ENCODE data around the gene ZNF687. TPM values are rescaled to one million over a fixed set of nuclear protein-coding genes. Genes with fewer than 3 reads are reported as not detected.

The ZNF687 gene
- polyA plus RNA-seq, 1 donor (not counting 4 experiments of a cell fraction or from before 2014, with no cell fraction given): 7.3 TPM

GRCh38 chr1:151324390-151324930 is 42.4 kb downstream of the ZNF687 start:
- H3K4me2 ChIP-seq (ENCODE audit: control insufficient read depth, extremely low read depth, insufficient read depth, low read depth, low read length): no peak overlapping the region
- H3K4me3 ChIP-seq (ENCODE audit: control insufficient read depth in 2 of 3, extremely low read depth in 1 of 3, insufficient read depth in 2 of 3, low read depth in 1 of 3, low read length in 3 of 3): no peak overlapping the region
- peaks cover 22% of the 10 kb centered on the region for H3K4me1 ChIP-seq (ENCODE audit: control insufficient read depth, extremely low read depth, insufficient read depth, low read length)
- H4K20me1 ChIP-seq (ENCODE audit: control insufficient read depth, extremely low read depth, insufficient read depth, low read length): no peaks in the 10 kb centered on the region
- no peak for TF ChIP-seq EZH2 (IDR thresholded peaks at IDR 0.05; ENCODE audit: low read length)
- TF ChIP-seq CTCF (optimal IDR thresholded peaks at IDR 0.05 in 1 of 3, IDR thresholded peaks at IDR 0.05 in 1 of 3, conservative IDR thresholded peaks at IDR 0.05 in 1 of 3; ENCODE audit: extremely low read depth in 1 of 3, insufficient read depth in 2 of 3, low read length in 3 of 3): no peak
- peaks cover 30% of the 10 kb centered on the region for H3K79me2 ChIP-seq (ENCODE audit: control insufficient read depth, insufficient read depth, low read length)
- H2AFZ ChIP-seq (ENCODE audit: control insufficient read depth, low read length): no peak overlapping the region
- no peak for FAIRE-seq
- no peak overlapping the region for H3K27ac ChIP-seq (ENCODE audit: control insufficient read depth, insufficient read depth, low read length)
- H3K9me1 ChIP-seq (ENCODE audit: control insufficient read depth, extremely low read depth, insufficient read depth, low read length): no peaks in the 10 kb centered on the region
- H3K9me3 ChIP-seq (ENCODE audit: control insufficient read depth, low read depth, low read length): no peaks in the 10 kb centered on the region
- no peak for DNase-seq (ENCODE audit: low read depth, low spot score)
- H3K27me3 ChIP-seq (ENCODE audit: control insufficient read depth, extremely low read depth, insufficient read depth, low read length): no peaks in the 10 kb centered on the region
- peaks cover 13 to 15% of the 10 kb centered on the region in 2 experiments for H3K36me3 ChIP-seq (ENCODE audit: control insufficient read depth in 2 of 2, extremely low read depth in 1 of 2, insufficient read depth in 2 of 2, low read length in 2 of 2)
- no peak overlapping the region for H3K9ac ChIP-seq (ENCODE audit: control insufficient read depth, extremely low read depth, insufficient read depth, low read length)
- dilution Hi-C loops (cut with MboI; ENCODE audit: extremely low pct_ligation_motif_present, low sequenced_read_pairs): no loop called here

GRCh38 chr1:151325231-151325630 is 43.1 kb downstream of the ZNF687 start:
- H3K27me3 ChIP-seq (ENCODE audit: control insufficient read depth, extremely low read depth, insufficient read depth, low read length): no peaks in the 10 kb centered on the region
- FAIRE-seq (no peak), DNase-seq (ENCODE audit: low read depth, low spot score) (no peak)
- no peaks in the 10 kb centered on the region for H4K20me1 ChIP-seq (ENCODE audit: control insufficient read depth, extremely low read depth, insufficient read depth, low read length)
- H3K4me3 ChIP-seq (ENCODE audit: control insufficient read depth in 2 of 3, extremely low read depth in 1 of 3, insufficient read depth in 2 of 3, low read depth in 1 of 3, low read length in 3 of 3): no peak overlapping the region
- dilution Hi-C loops (cut with MboI; ENCODE audit: extremely low pct_ligation_motif_present, low sequenced_read_pairs): no loop called here
- no peaks in the 10 kb centered on the region for H3K9me3 ChIP-seq (ENCODE audit: control insufficient read depth, low read depth, low read length)
- H3K4me2 ChIP-seq (ENCODE audit: control insufficient read depth, extremely low read depth, insufficient read depth, low read depth, low read length): peak overlapping the region; percentile 98
- H3K79me2 ChIP-seq (ENCODE audit: control insufficient read depth, insufficient read depth, low read length): peaks cover 29% of the 10 kb centered on the region
- no peak overlapping the region for H3K9ac ChIP-seq (ENCODE audit: control insufficient read depth, extremely low read depth, insufficient read depth, low read length)
- H3K4me1 ChIP-seq (ENCODE audit: control insufficient read depth, extremely low read depth, insufficient read depth, low read length): peaks cover 22% of the 10 kb centered on the region
- TF ChIP-seq EZH2 (IDR thresholded peaks at IDR 0.05; ENCODE audit: low read length) (no peak), CTCF (optimal IDR thresholded peaks at IDR 0.05 in 1 of 3, IDR thresholded peaks at IDR 0.05 in 1 of 3, conservative IDR thresholded peaks at IDR 0.05 in 1 of 3; ENCODE audit: extremely low read depth in 1 of 3, insufficient read depth in 2 of 3, low read length in 3 of 3) (no peak)
- H3K27ac ChIP-seq (ENCODE audit: control insufficient read depth, insufficient read depth, low read length): peak overlapping the region; percentile 49
- no peak overlapping the region for H2AFZ ChIP-seq (ENCODE audit: control insufficient read depth, low read length)
- H3K36me3 ChIP-seq (ENCODE audit: control insufficient read depth in 2 of 2, extremely low read depth in 1 of 2, insufficient read depth in 2 of 2, low read length in 2 of 2): peaks cover 11 to 15% of the 10 kb centered on the region in 2 experiments
- no peaks in the 10 kb centered on the region for H3K9me1 ChIP-seq (ENCODE audit: control insufficient read depth, extremely low read depth, insufficient read depth, low read length)
